SK-N-SH (cell line): ENCODE measurements around the gene SDCCAG8. TPM values are rescaled to one million over a fixed set of nuclear protein-coding genes. Genes with fewer than 3 reads are reported as not detected.

ENCODE experiments used
- CTCF ChIA-PET: fragments of 300-600, 350-600 bp; formaldehyde crosslinking; extraction: SDS; loops from one replicate; lab custom pipeline; 2021; lab: Yijun Ruan, JAX
- POLR2A ChIA-PET: fragments of 350-600 bp; sonication (Branson Sonifier 250); formaldehyde crosslinking; extraction: SDS; loops from one replicate; lab custom pipeline; 2020; ENCODE audit warnings: antibody characterized with exemption, inconsistent platforms; lab: Yijun Ruan, JAX
- DNase-seq: peaks from one replicate; pipeline ENCODE4 v3.0.0; 2012
- H2AFZ ChIP-seq: fragments of 200-600 bp; sonication (generic); 2 replicates; pipeline ENCODE4 v1.8.1; 2016; ENCODE audit warnings: antibody characterized with exemption, mild to moderate bottlenecking, low read depth
- H3F3A ChIP-seq: fragments of 200-600 bp; sonication (generic); replicated peaks from 2 replicates; pipeline ENCODE3; 2016; ENCODE audit warnings: antibody characterized with exemption, mild to moderate bottlenecking; ENCODE audit not compliant: insufficient read depth
- H3K27ac ChIP-seq, 2 experiments: fragments of 200-500 bp in 1 of 2; fragments of 200-600 bp in 1 of 2; sonication (Bioruptor generic) in 1 of 2; sonication (generic), shearing (Covaris generic) in 1 of 2; 2 replicates each; pipeline versions ENCODE4 v1.5.1 to v1.6.1; 2014 to 2016; ENCODE audit warnings: low read depth in 2 of 2, inconsistent platforms in 1 of 2, low read length in 1 of 2, mild to moderate bottlenecking in 1 of 2, mixed read lengths in 1 of 2
- H3K27me3 ChIP-seq: fragments of 200-600 bp; sonication (generic), shearing (Covaris generic); 2 replicates; pipeline ENCODE4 v1.6.1; 2016; ENCODE audit warnings: mixed run types; ENCODE audit not compliant: insufficient read depth
- H3K36me3 ChIP-seq, 2 experiments: fragments of 200-500 bp in 1 of 2; fragments of 200-600 bp in 1 of 2; sonication (Bioruptor generic) in 1 of 2; sonication (generic) in 1 of 2; replicated peaks in 1 of 2; 2 replicates each; pipeline versions ENCODE3 to v1.5.1; 2014 to 2016; ENCODE audit warnings: low read length in 1 of 2, mild to moderate bottlenecking in 1 of 2; ENCODE audit not compliant: insufficient read depth in 2 of 2, control insufficient read depth in 1 of 2
- H3K4me1 ChIP-seq, 2 experiments: fragments of 200-500 bp in 1 of 2; fragments of 200-600 bp in 1 of 2; sonication (Bioruptor generic) in 1 of 2; sonication (generic), shearing (Covaris generic) in 1 of 2; 2 replicates each; pipeline versions ENCODE4 v1.5.1 to v1.6.1; 2014 to 2016; ENCODE audit warnings: low read depth in 1 of 2, low read length in 1 of 2, mixed run types in 1 of 2; ENCODE audit not compliant: insufficient read depth in 2 of 2, control insufficient read depth in 1 of 2
- H3K4me2 ChIP-seq: fragments of 200-600 bp; sonication (generic), shearing (Covaris generic); 2 replicates; pipeline ENCODE4 v1.6.1; 2017; ENCODE audit warnings: mixed run types
- H3K4me3 ChIP-seq, 2 experiments: fragments of 200-500 bp in 1 of 2; fragments of 200-600 bp in 1 of 2; sonication (Bioruptor generic) in 1 of 2; sonication (generic), shearing (Covaris generic) in 1 of 2; 2 replicates each; pipeline versions ENCODE4 v1.5.1 to v1.8.1; 2014 to 2016; ENCODE audit warnings: low read depth in 2 of 2, inconsistent platforms in 1 of 2, low read length in 1 of 2, mild to moderate bottlenecking in 1 of 2, mixed read lengths in 1 of 2, moderate library complexity in 1 of 2
- H3K79me2 ChIP-seq: fragments of 200-600 bp; sonication (generic); 2 replicates; pipeline ENCODE4 v1.8.1; 2017; ENCODE audit warnings: mild to moderate bottlenecking; ENCODE audit not compliant: insufficient read depth
- H3K9ac ChIP-seq: fragments of 200-600 bp; sonication (generic); 2 replicates; pipeline ENCODE4 v1.6.1; 2017; ENCODE audit warnings: mixed run types
- H3K9me2 ChIP-seq: fragments of 200-600 bp; sonication (generic); 2 replicates; pipeline ENCODE4 v1.6.1; 2017; ENCODE audit warnings: mixed run types
- H3K9me3 ChIP-seq: fragments of 200-600 bp; sonication (generic); 2 replicates; pipeline ENCODE4 v1.6.1; 2017; ENCODE audit warnings: mixed run types, mild to moderate bottlenecking, moderate library complexity
- H4K20me1 ChIP-seq: fragments of 200-600 bp; sonication (generic); 2 replicates; pipeline ENCODE4 v1.6.1; 2017; ENCODE audit warnings: mild to moderate bottlenecking, mixed run types; ENCODE audit not compliant: insufficient read depth
- CTCF ChIP-seq: fragments of 200-600 bp; sonication (generic); IDR thresholded peaks from 2 replicates; pipeline ENCODE4 v1.6.1; 2017; ENCODE audit warnings: antibody characterized with exemption, mild to moderate bottlenecking, moderate library complexity
- ELF1 ChIP-seq: IDR thresholded peaks from 2 replicates; pipeline ENCODE4 v1.4.0; 2012
- EZH2phosphoT487 ChIP-seq: fragments of 200-600 bp; sonication (generic); IDR thresholded peaks from 2 replicates; pipeline ENCODE4 v1.6.1; 2017; ENCODE audit warnings: low read depth, mixed run types, mild to moderate bottlenecking, antibody characterized with exemption, moderate library complexity, borderline replicate concordance
- FOSL2 ChIP-seq: IDR thresholded peaks from 2 replicates; pipeline ENCODE4 v1.4.0; 2012; ENCODE audit warnings: low read depth, mild to moderate bottlenecking, moderate library complexity, borderline replicate concordance
- GABPA ChIP-seq: IDR thresholded peaks from 2 replicates; pipeline ENCODE4 v1.4.0; 2012; ENCODE audit warnings: low read depth, mild to moderate bottlenecking
- GATA2 ChIP-seq: sonication (generic); formaldehyde crosslinking; IDR thresholded peaks from 2 replicates; pipeline ENCODE4 v1.5.0; 2020; ENCODE audit warnings: mild to moderate bottlenecking, missing genetic modification reagents
- IRF3 ChIP-seq: fragments of 150-350 bp; IDR thresholded peaks from 2 replicates; pipeline ENCODE4 v1.6.1; 2016; ENCODE audit warnings: mild to moderate bottlenecking, low read depth, low read length
- MAX ChIP-seq: IDR thresholded peaks from 2 replicates; pipeline ENCODE4 v1.4.0; 2012; ENCODE audit warnings: low read depth
- NRF1 ChIP-seq: IDR thresholded peaks from 2 replicates; pipeline ENCODE4 v1.6.1; 2012; ENCODE audit warnings: low read depth, mild to moderate bottlenecking, low read length
- POLR2AphosphoS5 ChIP-seq: IDR thresholded peaks from 2 replicates; pipeline ENCODE4 v1.6.1; 2012; ENCODE audit warnings: low read depth, low read length
- RCOR1 ChIP-seq: fragments of 150-350 bp; IDR thresholded peaks from 2 replicates; pipeline ENCODE4 v1.6.1; 2017; ENCODE audit warnings: antibody characterized with exemption, low read length
- SIN3A ChIP-seq: IDR thresholded peaks from 2 replicates; pipeline ENCODE4 v1.6.1; 2012; ENCODE audit warnings: low read depth, mild to moderate bottlenecking, low read length, moderate library complexity, borderline replicate concordance
- SMC3 ChIP-seq: IDR thresholded peaks from 2 replicates; pipeline ENCODE4 v1.6.1; 2012; ENCODE audit warnings: low read depth, low read length, improper control_type of control experiment
- TAF1 ChIP-seq: IDR thresholded peaks from 2 replicates; pipeline ENCODE4 v1.6.1; 2012; ENCODE audit warnings: low read depth, mild to moderate bottlenecking, low read length, moderate library complexity, borderline replicate concordance
- YY1 ChIP-seq: IDR thresholded peaks from 2 replicates; pipeline ENCODE4 v1.4.0; 2012; ENCODE audit warnings: low read depth, mild to moderate bottlenecking
- WGBS: methylation state at CpG from one replicate; pipeline ENCODE4 v1.1.6; 2017; ENCODE audit warnings: low lambda C conversion rate; 5-methylcytosine and 5-hydroxymethylcytosine counted together
- polyA plus RNA-seq, 3 experiments: library from polyadenylated mRNA; depleted of rRNA; stranded (reverse); fragments of >200 nt; gene quantifications; 2 replicates each; pipeline ENCODE4 v1.2.3, GENCODE V29; 2012

Gene SDCCAG8
- polyA plus RNA-seq, 1 of the 3 experiments (the other 2 are of a cell fraction), result 22.7 TPM

GRCh38 chr1:243414152-243414494 lies 158.3 kb downstream of the SDCCAG8 start (continued):
- no peak for TF ChIP-seq SIN3A

- H4K20me1 ChIP-seq, result no peaks in the 10 kb centered on the region
- no peak overlapping the region for H3K27ac ChIP-seq
- no peak for DNase-seq
- CTCF ChIA-PET, result interaction anchor here (1.0 to 1.2 kb wide), 2 partner anchors 16 to 72 kb away, joined by 3 to 4 read pairs; no protein-coding TSS in a partner anchor
- H3K9ac ChIP-seq, result no peak overlapping the region
- no peaks in the 10 kb centered on the region for H3F3A ChIP-seq
- H3K79me2 ChIP-seq, result no peaks in the 10 kb centered on the region
- H3K4me1 ChIP-seq, result no peaks in the 10 kb centered on the region; a peak in 1 of 4 replicates
- H2AFZ ChIP-seq, result no peak overlapping the region
- no peaks in the 10 kb centered on the region for H3K9me2 ChIP-seq
- no peak overlapping the region for H3K4me3 ChIP-seq
- no peak overlapping the region for H3K4me2 ChIP-seq
- no peaks in the 10 kb centered on the region for H3K27me3 ChIP-seq
- peaks cover 4 to 40% of the 10 kb centered on the region in 2 experiments for H3K36me3 ChIP-seq
- POLR2A ChIA-PET, result no interaction called here
- H3K9me3 ChIP-seq, result no peaks in the 10 kb centered on the region
- no peak for TF ChIP-seq SIN3A
- TF ChIP-seq ELF1, result no peak
- TF ChIP-seq YY1, result no peak
- TF ChIP-seq TAF1, result no peak
- no peak for TF ChIP-seq RCOR1
- TF ChIP-seq FOSL2, result no peak
- no peak for TF ChIP-seq CTCF
- TF ChIP-seq GABPA, result no peak
- TF ChIP-seq SMC3, result no peak
- no peak for TF ChIP-seq IRF3
- TF ChIP-seq POLR2AphosphoS5, result no peak
- TF ChIP-seq NRF1, result no peak
- TF ChIP-seq GATA2 (CRISPR knock-in tag), result no peak
- TF ChIP-seq MAX, result no peak
- TF ChIP-seq EZH2phosphoT487, result no peak
- WGBS, result 97% methylated on average over 9 of the region's 9 CpGs
Measured at GRCh38 chr1:243415663-243416408, 160.0 kb downstream of the SDCCAG8 start.
